Panc1 (cell line): ENCODE data around the gene ULK3.

ENCODE experiments used
- POLR2AphosphoS5 ChIP-seq: IDR thresholded peaks from 2 replicates; pipeline ENCODE4 v1.6.1; 2012; ENCODE audit warnings: mild to moderate bottlenecking, low read depth, low read length, moderate library complexity
- TF ChIP-seq, protein P1 (sequence below): fragments of 450-650 bp; IDR thresholded peaks from 2 replicates; pipeline ENCODE4 v1.5.1; 2017; ENCODE audit warnings: mild to moderate bottlenecking

DNA sequence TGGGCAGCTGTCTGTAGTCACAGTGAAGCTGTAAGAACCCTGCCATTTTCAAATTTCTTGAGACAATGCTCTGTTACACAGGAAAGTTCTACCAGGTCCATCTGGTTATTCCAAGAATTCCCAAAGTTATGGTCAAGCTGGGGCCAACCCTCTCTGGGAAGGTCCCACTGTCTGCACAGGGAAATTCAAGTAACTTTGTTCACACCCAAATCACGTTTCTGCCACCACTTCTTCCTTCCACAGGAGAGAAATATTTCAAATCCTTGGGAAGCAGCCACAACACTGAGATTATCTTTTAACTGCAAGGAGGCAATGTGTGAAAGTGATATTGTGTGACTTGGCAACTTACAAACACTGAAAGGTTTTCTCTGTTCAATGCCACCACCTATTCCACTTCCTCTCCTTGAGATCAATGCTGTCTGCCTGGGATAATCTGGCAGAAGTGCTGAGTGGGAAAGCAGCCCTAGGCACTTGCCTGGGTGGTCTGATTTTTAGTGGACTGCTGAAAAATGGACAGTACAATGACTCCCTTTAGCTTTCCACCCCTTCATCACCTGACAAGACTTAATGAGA lies 24.6 kb upstream of the ULK3 start:
- TF ChIP-seq, protein P1, sequence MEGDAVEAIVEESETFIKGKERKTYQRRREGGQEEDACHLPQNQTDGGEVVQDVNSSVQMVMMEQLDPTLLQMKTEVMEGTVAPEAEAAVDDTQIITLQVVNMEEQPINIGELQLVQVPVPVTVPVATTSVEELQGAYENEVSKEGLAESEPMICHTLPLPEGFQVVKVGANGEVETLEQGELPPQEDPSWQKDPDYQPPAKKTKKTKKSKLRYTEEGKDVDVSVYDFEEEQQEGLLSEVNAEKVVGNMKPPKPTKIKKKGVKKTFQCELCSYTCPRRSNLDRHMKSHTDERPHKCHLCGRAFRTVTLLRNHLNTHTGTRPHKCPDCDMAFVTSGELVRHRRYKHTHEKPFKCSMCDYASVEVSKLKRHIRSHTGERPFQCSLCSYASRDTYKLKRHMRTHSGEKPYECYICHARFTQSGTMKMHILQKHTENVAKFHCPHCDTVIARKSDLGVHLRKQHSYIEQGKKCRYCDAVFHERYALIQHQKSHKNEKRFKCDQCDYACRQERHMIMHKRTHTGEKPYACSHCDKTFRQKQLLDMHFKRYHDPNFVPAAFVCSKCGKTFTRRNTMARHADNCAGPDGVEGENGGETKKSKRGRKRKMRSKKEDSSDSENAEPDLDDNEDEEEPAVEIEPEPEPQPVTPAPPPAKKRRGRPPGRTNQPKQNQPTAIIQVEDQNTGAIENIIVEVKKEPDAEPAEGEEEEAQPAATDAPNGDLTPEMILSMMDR, result no peak
- no peak for TF ChIP-seq POLR2AphosphoS5
